ENCODE measurements around the gene TUT7. TPM values are rescaled to one million over a fixed set of nuclear protein-coding genes. Genes with fewer than 3 reads are reported as not detected.

The TUT7 gene
- total RNA-seq, 1 donor: 39.8 TPM

GRCh38 chr9:86256653-86257052, 97.6 kb downstream of the TUT7 start:
- no peaks in the 10 kb centered on the region for H3K4me1 ChIP-seq (ENCODE audit: insufficient read depth, low read length)
- TF ChIP-seq CTCF (IDR thresholded peaks at IDR 0.05; ENCODE audit: extremely low read depth, low read depth, low read length): no peak
- no peaks in the 10 kb centered on the region for H3K27me3 ChIP-seq (ENCODE audit: insufficient read depth, low read length)

GRCh38 chr9:86253577-86253976, 100.6 kb downstream of the TUT7 start:
- DNase-seq (ENCODE audit: insufficient read length, low spot score, missing footprints): no peak
- Histone ChIP-seq H3K27ac (ENCODE audit: low read depth, low read length) (no peak overlapping the region), H3K4me3 (ENCODE audit: insufficient read depth, low read length) (no peak overlapping the region), H4K20me1 (ENCODE audit: insufficient read depth, low read length) (no peaks in the 10 kb centered on the region), H3K79me2 (ENCODE audit: insufficient read depth, low read length) (no peaks in the 10 kb centered on the region), H2AFZ (ENCODE audit: low read length) (no peak overlapping the region), H3K27me3 (ENCODE audit: insufficient read depth, low read length) (no peaks in the 10 kb centered on the region), H3K4me2 (ENCODE audit: insufficient read depth, low read length) (no peak overlapping the region), H3K36me3 (ENCODE audit: insufficient read depth, low read length) (no peaks in the 10 kb centered on the region), H3K9me3 (ENCODE audit: low read depth, low read length) (no peaks in the 10 kb centered on the region), H3K4me1 (ENCODE audit: insufficient read depth, low read length) (no peaks in the 10 kb centered on the region)
- TF ChIP-seq CTCF (IDR thresholded peaks at IDR 0.05; ENCODE audit: extremely low read depth, low read depth, low read length): no peak

More at GRCh38 chr9:86256653-86257052, 97.6 kb downstream of the TUT7 start:
- Histone ChIP-seq H3K27ac (ENCODE audit: low read depth, low read length) (no peak overlapping the region), H3K79me2 (ENCODE audit: insufficient read depth, low read length) (no peaks in the 10 kb centered on the region), H3K36me3 (ENCODE audit: insufficient read depth, low read length) (no peaks in the 10 kb centered on the region), H3K4me3 (ENCODE audit: insufficient read depth, low read length) (no peak overlapping the region), H4K20me1 (ENCODE audit: insufficient read depth, low read length) (no peaks in the 10 kb centered on the region), H3K9me3 (ENCODE audit: low read depth, low read length) (no peaks in the 10 kb centered on the region), H2AFZ (ENCODE audit: low read length) (no peak overlapping the region), H3K4me2 (ENCODE audit: insufficient read depth, low read length) (no peak overlapping the region)
- no peak for DNase-seq (ENCODE audit: insufficient read length, low spot score, missing footprints)

- Histone ChIP-seq H2AFZ (ENCODE audit: low read length) (no peak overlapping the region), H3K36me3 (ENCODE audit: insufficient read depth, low read length) (no peaks in the 10 kb centered on the region), H3K27ac (ENCODE audit: low read depth, low read length) (no peak overlapping the region), H3K27me3 (ENCODE audit: insufficient read depth, low read length) (no peaks in the 10 kb centered on the region), H3K79me2 (ENCODE audit: insufficient read depth, low read length) (no peaks in the 10 kb centered on the region), H3K9me3 (ENCODE audit: low read depth, low read length) (no peaks in the 10 kb centered on the region), H3K4me3 (ENCODE audit: insufficient read depth, low read length) (no peak overlapping the region), H3K4me2 (ENCODE audit: insufficient read depth, low read length) (no peak overlapping the region), H4K20me1 (ENCODE audit: insufficient read depth, low read length) (no peaks in the 10 kb centered on the region), H3K4me1 (ENCODE audit: insufficient read depth, low read length) (no peaks in the 10 kb centered on the region)
- TF ChIP-seq CTCF (IDR thresholded peaks at IDR 0.05; ENCODE audit: extremely low read depth, low read depth, low read length): no peak
- no peak for DNase-seq (ENCODE audit: insufficient read length, low spot score, missing footprints)
These were observed 101.3 kb downstream of the TUT7 start for GRCh38 chr9:86252870-86253269.

GRCh38 chr9:86250123-86250522, 104.1 kb downstream of the TUT7 start:
- no peaks in the 10 kb centered on the region for H3K36me3 ChIP-seq (ENCODE audit: insufficient read depth, low read length)
- no peaks in the 10 kb centered on the region for H3K79me2 ChIP-seq (ENCODE audit: insufficient read depth, low read length)
- no peak for TF ChIP-seq CTCF (IDR thresholded peaks at IDR 0.05; ENCODE audit: extremely low read depth, low read depth, low read length)
- DNase-seq (ENCODE audit: insufficient read length, low spot score, missing footprints): no peak
- H2AFZ ChIP-seq (ENCODE audit: low read length): no peak overlapping the region
- H3K4me2 ChIP-seq (ENCODE audit: insufficient read depth, low read length): no peak overlapping the region
- H3K9me3 ChIP-seq (ENCODE audit: low read depth, low read length): no peaks in the 10 kb centered on the region
- no peak overlapping the region for H3K27ac ChIP-seq (ENCODE audit: low read depth, low read length)
- no peaks in the 10 kb centered on the region for H3K4me1 ChIP-seq (ENCODE audit: insufficient read depth, low read length)
- H3K27me3 ChIP-seq (ENCODE audit: insufficient read depth, low read length): no peaks in the 10 kb centered on the region
- H3K4me3 ChIP-seq (ENCODE audit: insufficient read depth, low read length): no peak overlapping the region
- no peaks in the 10 kb centered on the region for H4K20me1 ChIP-seq (ENCODE audit: insufficient read depth, low read length)
